ENCODE measurements around the gene ARHGEF39.
"Not testable (repeated sequence)": the region's sequence is repeated elsewhere in the genome, so short reads cannot be mapped to it uniquely, and the experiment has no call there.

ARHGEF39 gene

DNA sequence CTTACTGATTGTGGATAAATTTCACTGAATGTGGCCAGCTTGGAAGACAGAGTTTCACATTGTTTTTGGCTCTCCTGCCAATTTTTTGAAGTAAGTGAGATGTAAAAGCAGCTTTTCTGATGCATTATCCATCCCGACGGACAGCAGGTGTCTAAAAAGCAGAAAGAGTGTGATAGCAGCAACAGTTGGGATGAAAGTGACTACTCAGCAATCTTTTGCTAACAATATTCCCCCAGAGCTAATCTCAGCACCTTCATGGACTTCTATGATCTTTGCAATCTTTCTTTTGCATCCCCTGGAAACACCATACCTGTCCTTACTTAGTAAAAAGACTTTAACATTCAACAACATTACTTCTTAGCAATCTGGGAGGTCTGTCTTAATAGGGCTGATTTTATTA, 52.2 kb downstream of the ARHGEF39 start:
- H3K9me3 Mint-ChIP-seq, result no peaks in the 10 kb centered on the region
- peaks cover 6% of the 10 kb centered on the region for H3K36me3 Mint-ChIP-seq (ENCODE audit: low read depth)
- no peak overlapping the region for H3K27ac Mint-ChIP-seq
- TF ChIP-seq, protein P1, sequence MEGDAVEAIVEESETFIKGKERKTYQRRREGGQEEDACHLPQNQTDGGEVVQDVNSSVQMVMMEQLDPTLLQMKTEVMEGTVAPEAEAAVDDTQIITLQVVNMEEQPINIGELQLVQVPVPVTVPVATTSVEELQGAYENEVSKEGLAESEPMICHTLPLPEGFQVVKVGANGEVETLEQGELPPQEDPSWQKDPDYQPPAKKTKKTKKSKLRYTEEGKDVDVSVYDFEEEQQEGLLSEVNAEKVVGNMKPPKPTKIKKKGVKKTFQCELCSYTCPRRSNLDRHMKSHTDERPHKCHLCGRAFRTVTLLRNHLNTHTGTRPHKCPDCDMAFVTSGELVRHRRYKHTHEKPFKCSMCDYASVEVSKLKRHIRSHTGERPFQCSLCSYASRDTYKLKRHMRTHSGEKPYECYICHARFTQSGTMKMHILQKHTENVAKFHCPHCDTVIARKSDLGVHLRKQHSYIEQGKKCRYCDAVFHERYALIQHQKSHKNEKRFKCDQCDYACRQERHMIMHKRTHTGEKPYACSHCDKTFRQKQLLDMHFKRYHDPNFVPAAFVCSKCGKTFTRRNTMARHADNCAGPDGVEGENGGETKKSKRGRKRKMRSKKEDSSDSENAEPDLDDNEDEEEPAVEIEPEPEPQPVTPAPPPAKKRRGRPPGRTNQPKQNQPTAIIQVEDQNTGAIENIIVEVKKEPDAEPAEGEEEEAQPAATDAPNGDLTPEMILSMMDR (IDR thresholded peaks at IDR 0.05), result no peak
- peaks cover 7% of the 10 kb centered on the region for H3K4me1 Mint-ChIP-seq
- H3K27me3 Mint-ChIP-seq (ENCODE audit: low read depth, poor library complexity), result peaks cover 64% of the 10 kb centered on the region
- no peak overlapping the region for H3K4me3 Mint-ChIP-seq
- DNase-seq, result no peak

- H3K9me3 Mint-ChIP-seq, DNase-seq, H3K4me3 Mint-ChIP-seq, H3K27ac Mint-ChIP-seq: not testable (repeated sequence)
- Mint-ChIP-seq H3K27me3 (ENCODE audit: low read depth, poor library complexity) (peaks cover 56% of the 10 kb centered on the region), H3K36me3 (ENCODE audit: low read depth) (peaks cover 11% of the 10 kb centered on the region), H3K4me1 (peaks cover 12% of the 10 kb centered on the region)
Observed at GRCh38 chr9:35612066-35612465, 52.9 kb downstream of the ARHGEF39 start.

GRCh38 chr9:35611230-35611797, 53.7 kb downstream of the ARHGEF39 start:
- H3K4me1 Mint-ChIP-seq, result peaks cover 15% of the 10 kb centered on the region
- peaks cover 49% of the 10 kb centered on the region for H3K27me3 Mint-ChIP-seq (ENCODE audit: low read depth, poor library complexity)
- peak; percentile 49 for DNase-seq
- TF ChIP-seq, protein P1 (IDR thresholded peaks at IDR 0.05), result peak; percentile 54
- no peak overlapping the region for H3K4me3 Mint-ChIP-seq
- H3K9me3 Mint-ChIP-seq, result no peaks in the 10 kb centered on the region
- H3K27ac Mint-ChIP-seq, result no peak overlapping the region
- H3K36me3 Mint-ChIP-seq (ENCODE audit: low read depth), result peaks cover 11% of the 10 kb centered on the region

GRCh38 chr9:35609820-35610163, 55.2 kb downstream of the ARHGEF39 start:
- no peak overlapping the region for H3K27ac Mint-ChIP-seq
- DNase-seq, result no peak
- TF ChIP-seq, protein P1 (IDR thresholded peaks at IDR 0.05), result no peak
- peaks cover 33% of the 10 kb centered on the region for H3K27me3 Mint-ChIP-seq (ENCODE audit: low read depth, poor library complexity)
- peaks cover 11% of the 10 kb centered on the region for H3K36me3 Mint-ChIP-seq (ENCODE audit: low read depth)
- H3K4me3 Mint-ChIP-seq, result no peak overlapping the region
- peaks cover 17% of the 10 kb centered on the region for H3K4me1 Mint-ChIP-seq
- H3K9me3 Mint-ChIP-seq, result no peaks in the 10 kb centered on the region
